Effector CD4-positive, alpha-beta T cell (primary cell): ENCODE results near the gene CTSF.

ENCODE experiments used
- DNase-seq: peaks from one replicate; pipeline ENCODE4 v3.0.0-alpha.2; 2020

The CTSF gene

GRCh38 chr11:66529655-66530054 lies 38.8 kb downstream of the CTSF start:
- no peak for DNase-seq

DNA sequence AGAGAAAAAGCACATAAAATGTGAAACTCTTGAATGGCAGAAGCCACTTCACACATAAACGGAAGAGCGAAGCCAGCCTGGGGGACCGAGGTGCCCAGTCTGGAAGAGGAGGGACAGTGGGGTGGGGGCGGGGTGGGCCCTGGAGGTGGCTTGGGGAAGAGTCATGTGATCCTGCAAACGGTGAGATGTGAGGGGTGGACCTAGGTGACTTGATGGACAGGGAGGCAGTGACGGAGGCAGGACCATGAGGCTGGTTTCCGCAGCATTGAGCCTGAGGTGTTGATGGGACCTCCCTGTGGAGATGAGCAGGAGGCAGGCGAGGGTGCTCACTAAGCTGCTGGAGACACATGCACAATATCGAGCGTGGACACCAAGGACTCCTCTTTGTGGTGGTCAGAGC lies 39.3 kb downstream of the CTSF start:
- DNase-seq, result no peak

DNA sequence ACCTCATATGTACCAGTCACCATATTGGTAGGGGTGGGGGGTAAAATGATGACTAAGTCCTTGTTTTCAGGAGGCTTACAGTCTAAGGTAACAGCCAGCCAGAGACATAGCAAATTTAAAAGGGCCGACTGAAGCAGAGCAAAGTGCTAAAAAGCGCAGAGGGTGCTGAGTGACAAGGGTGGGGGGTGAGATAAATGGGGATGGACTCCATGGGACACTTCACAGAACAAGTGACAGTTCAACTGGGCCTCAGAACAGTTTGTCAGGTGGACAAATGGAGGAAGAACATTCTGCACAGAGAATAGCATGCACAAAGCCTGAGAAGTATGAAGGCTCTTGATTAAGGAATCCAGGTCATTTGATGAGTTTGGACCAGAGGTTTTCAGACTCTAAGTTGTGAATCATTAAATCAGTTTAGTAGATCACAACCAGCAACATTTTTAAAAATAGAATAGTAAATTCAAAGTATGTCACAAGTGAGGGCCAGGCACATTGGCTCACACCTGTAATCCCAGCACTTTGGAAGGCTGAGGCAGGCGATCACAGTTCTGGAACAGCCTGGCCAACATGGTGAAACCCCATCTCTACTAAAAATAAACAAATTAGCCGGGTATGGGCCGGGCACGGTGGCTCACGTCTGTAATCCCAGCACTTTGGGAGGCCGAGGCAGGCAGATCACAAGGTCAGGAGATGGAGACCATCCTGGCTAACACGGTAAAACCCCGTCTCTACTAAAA lies 43.9 kb downstream of the CTSF start:
- no peak for DNase-seq

- DNase-seq, result no peak
These were observed 44.8 kb downstream of the CTSF start for GRCh38 chr11:66523611-66524010.
